ENCODE results near the gene LRRC72. TPM values are rescaled to one million over a fixed set of nuclear protein-coding genes. Genes with fewer than 3 reads are reported as not detected.

LRRC72 gene
- total and polyA plus RNA-seq, 10 of the 15 experiments (the other 5 are each of a cell fraction or from before 2014, with no cell fraction given): not detected

- TF ChIP-seq FOXM1 (IDR thresholded peaks at IDR 0.05; ENCODE audit: low read depth, low read length) (no peak), RCOR1 (conservative IDR thresholded peaks at IDR 0.05; ENCODE audit: low read depth, low read length) (no peak), PML (IDR thresholded peaks at IDR 0.05; ENCODE audit: low read length) (no peak), HDGF (IDR thresholded peaks at IDR 0.05) (no peak), IRF5 (IDR thresholded peaks at IDR 0.05; ENCODE audit: borderline replicate concordance) (no peak), NR2C2 (IDR thresholded peaks at IDR 0.05; ENCODE audit: borderline replicate concordance, control insufficient read depth, insufficient read length, low read depth) (no peak), SIN3A (IDR thresholded peaks at IDR 0.05; ENCODE audit: low read depth, low read length) (no peak)
Observed at GRCh38 chr7:16558761-16559302, 32.2 kb downstream of the LRRC72 start (continued).

DNA sequence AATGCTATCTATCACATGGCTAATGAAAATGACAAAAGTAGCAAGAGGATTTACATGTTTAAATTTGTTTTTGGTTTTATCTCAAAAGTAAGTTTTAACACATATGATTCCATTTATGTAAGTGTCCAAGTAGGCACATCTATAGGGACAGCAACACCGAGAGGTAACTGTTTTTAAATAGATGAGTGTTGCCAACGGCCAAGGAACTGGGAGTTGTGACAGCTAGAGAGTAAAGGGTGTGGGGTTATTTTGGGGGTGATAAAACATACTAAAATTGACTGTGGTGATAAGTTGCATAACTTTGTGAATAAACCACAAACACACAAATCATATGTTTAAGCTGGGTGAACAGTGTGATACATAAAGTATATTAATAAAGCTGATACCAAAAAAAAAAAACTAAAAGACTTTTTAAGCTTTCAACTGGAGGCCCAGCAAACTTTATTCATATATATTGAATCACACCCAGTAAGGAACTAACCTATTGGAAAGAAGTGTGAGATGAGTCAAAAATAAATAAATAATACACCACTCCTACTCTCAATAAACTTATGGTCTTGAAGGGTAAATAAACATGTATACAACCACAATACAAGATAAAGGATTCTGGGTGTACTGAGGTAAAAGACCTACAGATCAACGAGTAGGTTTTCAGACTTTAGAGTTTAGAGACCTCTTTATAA, 33.0 kb downstream of the LRRC72 start:
- no peaks in the 10 kb centered on the region for H4K20me1 ChIP-seq (ENCODE audit: control insufficient read depth, insufficient read depth)
- intact Hi-C loops (cut with micrococcal nuclease; ENCODE audit: unreplicated experiment) (no loop called here), in situ Hi-C loops (cut with MboI) (loop anchor here (25.0 kb wide), 1 partner anchor 1247 kb away; no protein-coding TSS in a partner anchor)
- H3K4me1 ChIP-seq (ENCODE audit: control insufficient read depth, insufficient read depth, low read length): no peaks in the 10 kb centered on the region
- ChIA-PET CTCF (interaction anchor here (0.6 kb wide), 2 partner anchors 34 to 393 kb away, joined by 3 read pairs; no protein-coding TSS in a partner anchor), SMC1A (ENCODE audit: uncharacterized antibody, unreplicated experiment) (interaction anchor here (1.1 kb wide), 2 partner anchors 9 to 481 kb away, joined by 3 read pairs; no protein-coding TSS in a partner anchor), RAD21 (ENCODE audit: unreplicated experiment) (no interaction called here), POLR2A (no interaction called here)
- 17% methylated on average over 3 of the region's 3 CpGs for WGBS (ENCODE audit: insufficient coverage, insufficient replicate concordance, low lambda C conversion rate, missing lambda C conversion rate)
- H3K9me3 ChIP-seq (replicated peaks; ENCODE audit: control insufficient read depth, insufficient read depth, low read length): no peaks in the 10 kb centered on the region
- no peaks in the 10 kb centered on the region for H3K36me3 ChIP-seq (ENCODE audit: control insufficient read depth in 2 of 2, insufficient read depth in 2 of 2, low read length in 1 of 2)
- TF ChIP-seq SIX5 (IDR thresholded peaks at IDR 0.05; ENCODE audit: low read depth, low read length, severe bottlenecking) (no peak), MYB (IDR thresholded peaks at IDR 0.05; ENCODE audit: borderline replicate concordance, low read depth, low read length) (no peak), ATF2 (IDR thresholded peaks at IDR 0.05; ENCODE audit: low read length) (no peak), SMAD5 (IDR thresholded peaks at IDR 0.05; ENCODE audit: low read depth) (no peak), TAF1 (IDR thresholded peaks at IDR 0.05; ENCODE audit: borderline replicate concordance, low read depth, low read length) (no peak), SPI1 (IDR thresholded peaks at IDR 0.05; ENCODE audit: borderline replicate concordance, insufficient read depth, low read depth, low read length) (no peak), YBX1 (IDR thresholded peaks at IDR 0.05) (no peak), PKNOX1 (IDR thresholded peaks at IDR 0.05) (no peak), NR2C1 (IDR thresholded peaks at IDR 0.05) (no peak), IRF5 (IDR thresholded peaks at IDR 0.05; ENCODE audit: borderline replicate concordance) (no peak)
- TF ChIP-seq, protein P1, sequence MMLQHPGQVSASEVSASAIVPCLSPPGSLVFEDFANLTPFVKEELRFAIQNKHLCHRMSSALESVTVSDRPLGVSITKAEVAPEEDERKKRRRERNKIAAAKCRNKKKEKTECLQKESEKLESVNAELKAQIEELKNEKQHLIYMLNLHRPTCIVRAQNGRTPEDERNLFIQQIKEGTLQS (IDR thresholded peaks at IDR 0.05; ENCODE audit: borderline replicate concordance, extremely low read depth, low read depth, low read length): no peak
- no peaks in the 10 kb centered on the region for H3K27me3 ChIP-seq (replicated peaks in 1 of 2; ENCODE audit: control insufficient read depth in 2 of 2, insufficient read depth in 2 of 2, low read length in 1 of 2)
- H3K27ac ChIP-seq (ENCODE audit: control insufficient read depth, insufficient read depth): no peak overlapping the region
- H3K9ac ChIP-seq (ENCODE audit: control insufficient read depth, insufficient read depth, low read length): no peak overlapping the region
- no peak overlapping the region for H3K4me2 ChIP-seq (ENCODE audit: control insufficient read depth, insufficient read depth)
- BruUV-seq (replicated peaks): no TSS peak
- no peak overlapping the region for H3K4me3 ChIP-seq
- no peak overlapping the region for H2AFZ ChIP-seq (ENCODE audit: control insufficient read depth, low read depth, low read length)
- H3K79me2 ChIP-seq (ENCODE audit: control insufficient read depth, insufficient read depth, low read length): no peaks in the 10 kb centered on the region
- no peak for DNase-seq (ENCODE audit: low read depth, low spot score)
- FAIRE-seq: no peak
- ATAC-seq: no peak
